Measurements from ENCODE around the gene HOXD11.

- TF ChIP-seq CTCF (IDR thresholded peaks at IDR 0.05; ENCODE audit: low read length): no peak
- TF ChIP-seq EZH2 (IDR thresholded peaks at IDR 0.05; ENCODE audit: borderline replicate concordance, low read length): no peak
These were observed 26.3 kb upstream of the HOXD11 start for GRCh38 chr2:176080540-176081375.
